GM12878 (cell line): ENCODE results near the gene NELL1. TPM values are rescaled to one million over a fixed set of nuclear protein-coding genes. Genes with fewer than 3 reads are reported as not detected.

ENCODE experiments used
- ATAC-seq: fragments of 200-7000 bp; cut with Tn5 transposase; 3 replicates; pipeline ENCODE4 v1.9.1; 2020; ENCODE audit warnings: mild to moderate bottlenecking, moderate library complexity
- BruUV-seq: library from RNA; stranded (reverse); fragments of 400-500 nt; replicated peaks from 2 replicates; lab custom pipeline; 2021; lab: Mats Ljungman, UMichigan
- CTCF ChIA-PET: fragments of 300-600 bp; sonication (Branson Sonifier 250); formaldehyde crosslinking; extraction: SDS; loops from one replicate; lab custom pipeline; 2021; ENCODE audit warnings: inconsistent platforms; lab: Yijun Ruan, JAX
- POLR2A ChIA-PET: fragments of 350-600 bp; formaldehyde crosslinking; extraction: SDS; loops from one replicate; lab custom pipeline; 2021; ENCODE audit warnings: inconsistent platforms; lab: Charles Lee
- RAD21 ChIA-PET: fragments of 300-600 bp; sonication (Branson Sonifier 250); formaldehyde crosslinking; loops from one replicate; lab custom pipeline; 2023; ENCODE audit warnings: antibody characterized with exemption; ENCODE audit not compliant: unreplicated experiment; lab: Charles Lee
- SMC1A ChIA-PET: fragments of 300-600 bp; sonication (Branson Sonifier 250); formaldehyde crosslinking; loops from one replicate; lab custom pipeline; 2023; ENCODE audit not compliant: unreplicated experiment, uncharacterized antibody; lab: Charles Lee
- DNase-seq: peaks from one replicate; pipeline ENCODE4 v3.0.0-alpha.2; 2011; ENCODE audit warnings: low read depth, low spot score
- FAIRE-seq: peaks from 3 replicates; lab custom pipeline; 2011; peaks lifted over from hg19 to GRCh38; lab: Jason Lieb, UNC
- H2AFZ ChIP-seq: 2 replicates; pipeline ENCODE4 v1.6.0; 2011; ENCODE audit warnings: low read depth, low read length, control low read depth; ENCODE audit not compliant: control insufficient read depth
- H3K27ac ChIP-seq: 2 replicates; pipeline ENCODE4 v1.5.1; 2011; ENCODE audit warnings: control low read depth; ENCODE audit not compliant: control insufficient read depth, insufficient read depth
- H3K27me3 ChIP-seq, 2 experiments: replicated peaks in 1 of 2; 2 replicates each; pipeline versions ENCODE4 v1.6.0 to v1.6.1; 2011; ENCODE audit warnings: low read length in 1 of 2; ENCODE audit not compliant: control insufficient read depth in 2 of 2, insufficient read depth in 2 of 2
- H3K36me3 ChIP-seq, 2 experiments: 2 replicates each; pipeline ENCODE4 v1.5.1; 2011; ENCODE audit warnings: low read length in 1 of 2; ENCODE audit not compliant: control insufficient read depth in 2 of 2, insufficient read depth in 2 of 2
- H3K4me1 ChIP-seq: 2 replicates; pipeline ENCODE4 v1.6.1; 2011; ENCODE audit warnings: mild to moderate bottlenecking, low read length, moderate library complexity, mixed read lengths; ENCODE audit not compliant: control insufficient read depth, insufficient read depth
- H3K4me2 ChIP-seq: 2 replicates; pipeline ENCODE4 v1.6.0; 2011; ENCODE audit warnings: control low read depth; ENCODE audit not compliant: control insufficient read depth, insufficient read depth
- H3K4me3 ChIP-seq: fragments of 200-600 bp; sonication (generic); 2 replicates; pipeline ENCODE4 v1.5.1; 2016
- H3K79me2 ChIP-seq: 2 replicates; pipeline ENCODE4 v1.6.0; 2011; ENCODE audit warnings: low read length; ENCODE audit not compliant: control insufficient read depth, insufficient read depth
- H3K9ac ChIP-seq: 2 replicates; pipeline ENCODE4 v1.8.0; 2011; ENCODE audit warnings: low read length, control low read depth, mixed read lengths; ENCODE audit not compliant: control insufficient read depth, insufficient read depth
- H3K9me3 ChIP-seq: replicated peaks from 3 replicates; pipeline ENCODE4 v1.5.1; 2011; ENCODE audit warnings: mild to moderate bottlenecking, low read length; ENCODE audit not compliant: control insufficient read depth, insufficient read depth
- H4K20me1 ChIP-seq: 2 replicates; pipeline ENCODE4 v1.6.0; 2011; ENCODE audit not compliant: control insufficient read depth, insufficient read depth
- DPF2 ChIP-seq: fragments of 450-650 bp; IDR thresholded peaks from 2 replicates; pipeline ENCODE4 v1.6.1; 2017; ENCODE audit warnings: mild to moderate bottlenecking
- EP300 ChIP-seq, 2 experiments: fragments of 150-350 bp in 1 of 2; IDR thresholded peaks; 2 replicates each; pipeline ENCODE4 v1.6.1; 2011 to 2012; ENCODE audit warnings: low read depth in 2 of 2, low read length in 2 of 2, borderline replicate concordance in 1 of 2, improper control_type of control experiment in 1 of 2, inconsistent platforms in 1 of 2; ENCODE audit not compliant: control insufficient read depth in 1 of 2
- MTA2 ChIP-seq: fragments of 450-650 bp; IDR thresholded peaks from 2 replicates; pipeline ENCODE4 v1.6.1; 2016; ENCODE audit warnings: low read depth, mild to moderate bottlenecking, moderate library complexity
- NFIC ChIP-seq: IDR thresholded peaks from 2 replicates; pipeline ENCODE4 v1.6.1; 2012; ENCODE audit warnings: low read depth, mild to moderate bottlenecking, inconsistent platforms, low read length, moderate library complexity
- ZNF274 ChIP-seq: IDR thresholded peaks from one replicate; pipeline ENCODE4 v1.8.0; 2011; ENCODE audit not compliant: insufficient read length, insufficient read depth
- ZNF687 ChIP-seq: fragments of 450-650 bp; IDR thresholded peaks from 2 replicates; pipeline ENCODE4 v1.6.1; 2017; ENCODE audit warnings: mild to moderate bottlenecking, moderate library complexity
- WGBS: methylation state at CpG from one replicate; pipeline ENCODE4 v1.1.6; 2016; ENCODE audit warnings: low lambda C conversion rate; ENCODE audit not compliant: insufficient replicate concordance, insufficient coverage; ENCODE audit errors: missing lambda C conversion rate; 5-methylcytosine and 5-hydroxymethylcytosine counted together
- in situ Hi-C: fragments of 300-500 bp; cut with MboI; formaldehyde crosslinking; loops from 9 replicates; pipeline ENCODE4 v1.14.3; 2018; ENCODE audit warnings: mixed read lengths
- intact Hi-C: fragments of 100-400 bp; cut with micrococcal nuclease; formaldehyde crosslinking; loops from one replicate; pipeline ENCODE4 v1.14.2; 2022; ENCODE audit not compliant: unreplicated experiment
- polyA plus RNA-seq, 11 experiments: library from polyadenylated mRNA; depleted of rRNA in 4 of 11; unstranded in 6 of 11; stranded (reverse) in 5 of 11; fragments of >200 nt; fragmentation: Nextera tagmentation in 4 of 11; fragmentation: Illumina TruSeq in 1 of 11; extraction: Ambion mirVana in 4 of 11; extraction: Trizol in 1 of 11; gene quantifications; 1 replicate in 1 of 11; 2 replicates in 10 of 11; pipeline versions ENCODE4 v1.2.1 to v1.2.3, GENCODE V29; 2011 to 2016; ENCODE audit warnings: inconsistent platforms in 2 of 11, missing spikeins in 2 of 11, low read depth in 1 of 11
- total RNA-seq, 4 experiments: library from RNA; depleted of rRNA in 3 of 4; stranded (reverse); fragments of >200 nt in 3 of 4; fragmentation: Illumina TruSeq in 1 of 4; extraction: Trizol in 1 of 4; gene quantifications; 2 replicates each; pipeline versions ENCODE4 v1.2.1 to v1.2.3, GENCODE V29; 2013 to 2021

The NELL1 gene
- total and polyA plus RNA-seq, 10 of the 15 experiments (the other 5 are each of a cell fraction or from before 2014, with no cell fraction given): 0.02 to 0.12 TPM; not detected in 8

- Histone ChIP-seq H3K9me3 (no peaks in the 10 kb centered on the region), H3K27ac (no peak overlapping the region), H3K27me3 (no peaks in the 10 kb centered on the region), H3K4me3 (no peak overlapping the region), H3K9ac (no peak overlapping the region), H3K79me2 (no peaks in the 10 kb centered on the region), H3K4me1 (no peaks in the 10 kb centered on the region), H3K4me2 (no peak overlapping the region), H2AFZ (no peak overlapping the region), H3K36me3 (no peaks in the 10 kb centered on the region), H4K20me1 (no peaks in the 10 kb centered on the region)
- SMC1A ChIA-PET: no interaction called here
- intact Hi-C loops: no loop called here
- POLR2A ChIA-PET: no interaction called here
- ATAC-seq: no peak
- RAD21 ChIA-PET: no interaction called here
- in situ Hi-C loops: no loop called here
- TF ChIP-seq MTA2: no peak
- TF ChIP-seq EP300 (IDR thresholded peaks at IDR 0.05; ENCODE audit: borderline replicate concordance in 1 of 2, control insufficient read depth in 1 of 2, low read depth in 2 of 2, low read length in 2 of 2): no peak
- no peak for TF ChIP-seq ZNF274
- no peak for TF ChIP-seq ZNF687
- no peak for TF ChIP-seq DPF2
- no peak for TF ChIP-seq NFIC
- FAIRE-seq: no peak
- no TSS peak for BruUV-seq
- DNase-seq: no peak
- CTCF ChIA-PET: no interaction called here
- 0% methylated on average over 1 of the region's 1 CpG for WGBS
These were observed 609.5 kb downstream of the NELL1 start for GRCh38 chr11:21278840-21279239.
